NK-92 (cell line): ENCODE results near the gene SLC12A4.

Experiments used
- DNase-seq: peaks from one replicate; lab custom pipeline; 2025; ENCODE audit not compliant: unreplicated experiment; lab: John Stamatoyannopoulos, UW

Gene SLC12A4

DNA sequence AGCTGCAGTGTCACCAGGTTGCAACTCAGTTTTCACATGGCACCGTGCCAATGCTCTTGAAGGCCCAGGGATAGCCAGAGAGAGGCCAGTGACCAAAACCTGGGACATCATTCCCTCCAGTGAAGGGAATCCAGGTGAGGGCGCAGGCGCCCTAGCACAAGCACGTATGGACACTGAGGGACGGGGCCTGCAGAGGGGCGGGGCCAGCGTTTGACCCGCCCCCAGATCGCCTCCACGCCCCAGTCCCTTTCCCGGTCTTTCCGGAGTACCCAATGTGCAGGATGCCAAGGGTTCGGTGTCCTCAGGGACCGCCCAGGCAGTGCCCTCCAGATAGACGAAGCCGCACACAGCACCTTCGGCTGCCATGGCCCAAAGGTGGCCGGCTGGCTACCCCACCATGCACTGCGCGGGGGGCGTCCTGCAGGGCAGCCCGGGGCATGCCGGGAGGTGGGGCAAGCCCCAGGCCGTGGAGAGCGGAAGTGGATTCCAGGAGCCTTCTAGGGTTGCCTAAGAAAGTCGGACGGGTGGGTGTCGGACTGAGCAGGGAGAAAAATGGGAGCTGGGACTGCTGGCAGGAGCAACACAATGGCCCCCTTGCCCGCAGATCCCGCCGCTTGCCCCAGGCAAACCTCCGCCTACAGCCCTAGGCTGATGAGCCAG is 4.6 kb downstream of the SLC12A4 start:
- no peak for DNase-seq

DNA sequence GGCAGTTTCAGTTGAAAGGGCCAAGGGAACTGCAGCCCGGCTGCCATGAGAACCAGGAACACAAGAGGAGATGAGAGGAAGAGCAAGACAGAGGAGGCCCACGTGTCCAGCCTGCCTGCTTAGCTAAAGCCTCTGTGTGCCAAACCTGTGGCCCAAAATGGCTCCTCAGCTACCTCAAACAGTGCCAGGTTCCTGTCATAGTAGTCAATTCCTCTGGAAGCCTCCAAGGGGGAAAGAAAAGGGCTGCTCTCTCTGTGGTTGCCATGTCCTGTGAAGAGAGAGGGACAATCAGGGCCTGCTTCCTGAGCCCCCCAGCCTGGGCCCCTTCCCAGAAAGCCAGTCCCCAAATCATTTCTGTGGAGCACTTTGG is 5.2 kb downstream of the SLC12A4 start:
- no peak for DNase-seq

DNA sequence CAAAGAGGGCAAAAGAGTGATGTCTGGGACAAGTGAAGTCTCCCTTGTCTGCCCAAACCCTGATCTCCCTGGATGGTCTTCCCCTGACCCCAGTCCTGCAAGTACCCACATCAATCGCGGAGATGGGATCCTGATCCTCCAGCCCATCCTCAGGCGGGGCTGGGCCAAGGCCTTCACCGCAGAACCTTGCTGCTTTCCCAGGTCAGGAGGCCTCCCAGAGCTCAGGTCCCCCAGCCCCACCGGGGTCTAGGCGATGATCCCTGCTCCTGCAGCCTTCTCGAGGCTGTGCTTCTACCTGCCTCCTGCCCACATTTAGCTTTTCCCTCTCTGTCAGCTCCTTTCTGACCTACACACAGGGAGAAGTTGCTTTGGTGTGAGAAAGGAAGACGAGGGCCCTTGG is 6.3 kb downstream of the SLC12A4 start:
- no peak for DNase-seq

DNA sequence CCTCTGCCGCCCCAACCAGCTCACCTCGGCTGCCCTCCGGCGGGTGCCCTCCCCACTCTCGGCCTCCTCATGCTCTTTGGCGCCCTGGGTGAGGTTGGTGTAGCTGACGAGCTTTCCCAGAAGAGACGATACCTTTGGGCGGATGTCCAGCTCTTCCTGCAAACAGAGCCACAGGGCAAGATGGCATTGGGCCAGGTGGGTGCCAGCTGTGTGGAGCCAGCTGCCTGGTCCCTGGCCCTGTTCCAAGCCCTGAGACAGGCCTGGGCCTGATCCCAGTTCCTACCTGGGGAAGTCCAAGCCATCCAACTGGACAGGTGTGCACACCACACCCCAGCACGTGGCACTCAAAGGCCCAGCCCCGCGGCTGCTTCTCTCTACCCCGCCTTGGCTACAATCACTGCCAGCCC is 6.9 kb downstream of the SLC12A4 start:
- no peak for DNase-seq

DNA sequence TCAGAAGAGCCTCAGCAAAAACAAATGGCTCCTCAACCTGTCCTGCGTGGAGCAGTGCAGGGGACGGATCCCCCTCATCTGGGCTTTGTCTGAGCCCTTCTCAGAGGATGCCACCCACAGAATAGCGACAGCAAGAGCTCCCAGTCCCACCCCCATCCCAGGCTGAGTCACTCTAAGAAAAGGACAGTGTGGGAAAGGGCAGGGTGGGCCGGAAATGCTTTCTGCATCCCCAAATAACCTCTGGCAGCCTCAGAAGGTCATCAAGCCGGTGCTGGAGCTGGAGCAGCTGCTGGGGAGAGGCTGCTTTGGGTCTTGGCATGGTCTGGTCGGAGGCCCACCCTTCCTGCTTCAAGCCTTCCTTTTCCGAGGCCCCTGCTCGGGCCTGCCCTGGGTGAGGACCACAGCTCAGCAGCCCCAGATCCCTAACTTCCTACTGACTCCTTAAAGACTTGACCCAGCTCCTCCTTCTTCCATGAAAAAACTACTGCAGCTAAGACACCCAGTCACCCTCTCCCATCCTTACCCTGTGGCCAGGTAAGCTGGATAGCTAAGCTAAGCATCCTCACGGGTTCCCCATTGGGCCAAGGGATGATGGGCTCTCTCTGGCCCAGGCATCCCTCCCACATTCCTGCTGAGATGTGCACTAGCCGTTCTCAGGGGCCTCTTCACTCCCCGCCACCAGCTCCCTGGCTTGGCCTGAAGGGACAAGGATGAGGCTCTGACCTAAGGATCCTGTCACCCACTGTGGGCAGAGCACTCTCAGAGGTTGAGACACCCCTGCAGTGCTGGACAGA is 8.7 kb downstream of the SLC12A4 start:
- DNase-seq = no peak

DNA sequence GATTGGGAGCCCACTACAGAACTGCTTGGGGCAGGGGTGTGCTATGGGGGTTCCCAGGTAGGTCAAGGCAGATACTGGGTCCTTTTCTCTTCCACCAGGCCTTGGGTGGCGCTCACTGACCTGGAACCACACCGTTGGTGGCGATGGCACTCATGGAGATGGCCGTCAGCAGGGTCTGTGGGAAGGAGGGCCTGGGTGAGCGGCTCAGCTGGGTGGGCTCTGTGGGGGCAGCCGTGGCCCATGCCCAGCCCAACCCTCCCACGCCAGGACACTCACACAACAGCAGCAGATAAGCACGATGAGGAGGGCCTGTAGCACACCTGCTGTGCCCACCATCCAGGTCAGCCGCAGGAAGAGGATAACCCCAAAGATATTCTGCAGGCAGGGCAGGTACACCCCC is 10.8 kb downstream of the SLC12A4 start:
- DNase-seq = no peak

DNA sequence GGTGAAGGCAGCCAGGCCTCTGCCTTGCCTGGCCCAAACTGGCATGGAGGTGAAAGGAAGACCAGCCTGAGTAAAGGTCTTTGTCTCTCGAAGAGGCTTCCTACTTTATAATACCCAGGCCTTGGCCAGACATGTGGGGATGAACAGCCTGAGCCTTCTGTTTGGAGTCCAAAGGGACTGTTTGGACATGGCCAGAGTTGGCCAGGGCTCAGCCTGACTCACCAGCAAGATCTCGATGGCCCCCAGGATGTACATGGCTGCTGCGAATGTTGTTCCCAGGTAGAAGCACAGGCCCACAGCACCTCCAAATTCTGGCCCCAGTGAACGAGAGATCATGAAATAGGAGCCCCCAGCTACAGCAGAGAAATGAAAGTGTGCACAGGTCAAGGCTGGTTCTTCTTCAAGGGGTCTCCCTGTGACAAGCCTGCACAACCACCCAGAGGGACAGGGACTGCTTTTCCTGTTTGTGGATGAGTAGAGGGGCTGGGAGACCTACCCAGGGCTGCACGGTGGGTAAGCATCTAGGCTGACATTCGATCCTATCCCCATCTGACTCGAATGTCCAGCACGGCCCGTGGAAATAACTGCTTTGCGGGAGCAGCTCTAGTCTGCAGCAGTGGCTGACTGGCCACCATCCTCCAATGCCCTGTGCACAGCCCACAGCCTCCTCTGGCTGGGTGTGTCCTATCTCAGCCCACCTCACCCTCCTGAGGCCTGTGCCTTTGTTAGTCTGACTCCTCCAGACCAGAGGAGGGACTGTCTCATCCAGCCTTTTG is 13.8 kb downstream of the SLC12A4 start:
- DNase-seq = no peak

DNA sequence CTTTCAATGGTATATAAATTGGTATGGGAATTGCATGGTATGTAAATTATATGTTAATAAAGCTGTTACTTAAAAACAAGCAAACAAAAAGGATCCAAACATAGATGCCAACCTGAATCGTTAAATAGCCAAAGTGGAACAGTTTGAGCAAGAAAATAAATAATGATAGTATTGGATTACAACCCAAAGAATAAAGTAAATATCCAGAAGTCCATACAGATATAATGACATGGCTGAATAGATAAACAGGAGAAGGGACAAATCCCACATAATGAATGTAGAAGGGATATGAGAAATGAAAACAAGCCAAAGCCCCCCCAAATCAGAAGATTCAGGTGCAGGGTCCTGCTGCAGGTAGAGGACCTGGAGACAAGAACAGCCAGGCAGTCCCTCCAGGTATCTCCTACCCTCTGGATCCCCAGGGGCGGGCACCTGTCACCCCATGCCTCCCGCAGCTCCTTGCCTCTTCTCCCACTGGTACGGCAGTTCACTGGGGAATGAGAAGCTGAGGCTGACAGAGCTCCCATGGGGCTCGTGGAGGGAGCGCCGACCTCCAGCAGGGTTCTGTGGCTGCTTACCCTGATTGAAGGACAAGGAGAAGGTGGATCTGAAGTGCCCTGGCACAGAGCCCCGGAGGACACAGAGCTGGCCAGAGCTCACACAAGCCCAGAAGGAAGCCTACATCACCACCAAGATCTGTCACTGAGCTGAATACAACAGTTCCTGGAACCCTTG is 14.6 kb downstream of the SLC12A4 start:
- no peak for DNase-seq

DNA sequence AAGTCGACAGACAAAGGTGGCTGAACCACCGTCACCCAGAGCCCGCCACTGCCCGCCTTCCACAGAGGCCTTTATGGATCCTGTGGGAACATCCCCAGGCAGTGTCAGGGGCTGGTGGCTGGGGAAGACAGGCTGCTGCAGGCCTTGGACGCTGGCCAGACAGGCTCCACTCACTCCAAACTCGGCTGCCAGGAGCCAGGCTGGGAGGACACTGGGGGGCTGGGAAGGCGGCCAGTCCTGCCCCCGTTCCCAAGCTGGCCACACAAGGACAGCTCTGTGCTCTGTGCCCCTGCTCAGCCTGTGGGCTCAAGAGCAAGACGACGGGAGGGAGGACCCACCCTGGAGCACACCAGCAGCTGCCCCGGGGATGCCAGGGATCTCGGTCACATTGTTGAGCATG is 17.0 kb downstream of the SLC12A4 start:
- no peak for DNase-seq

DNA sequence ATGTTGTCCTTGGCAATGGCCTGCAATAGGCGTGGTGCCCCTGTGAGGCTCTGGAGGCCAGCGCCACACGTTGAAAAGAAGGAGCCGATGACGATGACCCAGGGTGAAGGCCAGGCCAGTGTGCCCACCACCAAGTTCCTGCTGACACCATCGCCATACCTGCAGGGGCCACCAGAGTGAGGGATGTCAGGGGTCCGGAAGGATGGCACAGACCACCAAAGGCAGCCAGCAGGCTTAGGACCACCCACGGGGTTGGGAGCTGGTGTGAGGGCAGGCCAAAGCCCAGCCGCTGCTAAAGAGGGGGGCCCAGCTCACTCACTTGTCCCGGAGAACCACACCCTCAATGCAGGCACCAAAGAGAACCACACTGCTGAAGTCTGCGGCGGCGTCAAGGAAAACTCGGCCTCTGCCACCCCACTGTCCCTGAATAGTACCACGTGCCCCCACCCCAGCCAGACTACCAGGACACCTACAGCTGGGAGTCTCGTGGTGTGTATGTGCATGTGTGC is 18.0 kb downstream of the SLC12A4 start:
- DNase-seq = no peak

DNA sequence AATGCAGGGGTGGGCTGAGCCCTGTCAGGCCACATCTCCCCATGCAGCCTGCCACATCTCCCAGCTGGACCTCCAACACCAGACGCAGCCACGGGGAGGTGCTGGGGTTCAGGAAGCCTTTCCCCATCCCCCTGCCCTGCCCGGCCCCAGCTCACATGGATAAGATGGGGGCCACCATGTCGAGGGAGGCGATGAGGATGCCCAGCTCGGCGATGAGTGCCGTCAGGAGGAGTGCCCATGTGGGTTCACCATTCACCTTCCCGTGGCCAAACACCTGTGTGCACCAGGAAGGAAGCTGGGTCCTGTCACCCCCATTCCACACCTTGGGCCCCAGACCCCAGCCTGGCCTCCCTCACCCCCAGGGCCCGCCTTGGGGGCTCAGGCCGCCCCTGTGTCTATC is 18.8 kb downstream of the SLC12A4 start:
- DNase-seq = no peak

DNA sequence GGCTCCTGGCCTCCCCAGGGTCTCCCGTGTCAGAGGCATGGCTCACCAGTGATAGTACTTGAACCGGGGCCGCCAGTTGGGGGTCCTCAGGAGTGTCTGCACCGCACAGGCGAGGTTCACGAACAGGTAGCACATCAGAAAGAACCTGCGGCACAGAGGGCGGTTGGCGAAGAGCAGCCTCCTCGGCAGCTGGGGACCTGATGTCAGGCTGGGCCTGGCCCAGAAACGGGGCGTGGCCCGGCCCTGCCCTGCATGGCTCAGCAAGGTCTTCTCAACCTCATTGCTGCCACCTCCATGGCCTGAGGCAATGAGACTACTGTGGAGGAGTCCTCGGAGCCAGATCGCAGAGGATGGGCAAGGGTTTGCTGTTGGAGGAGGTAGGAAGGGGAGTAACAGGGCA is 20.4 kb downstream of the SLC12A4 start:
- no peak for DNase-seq

DNA sequence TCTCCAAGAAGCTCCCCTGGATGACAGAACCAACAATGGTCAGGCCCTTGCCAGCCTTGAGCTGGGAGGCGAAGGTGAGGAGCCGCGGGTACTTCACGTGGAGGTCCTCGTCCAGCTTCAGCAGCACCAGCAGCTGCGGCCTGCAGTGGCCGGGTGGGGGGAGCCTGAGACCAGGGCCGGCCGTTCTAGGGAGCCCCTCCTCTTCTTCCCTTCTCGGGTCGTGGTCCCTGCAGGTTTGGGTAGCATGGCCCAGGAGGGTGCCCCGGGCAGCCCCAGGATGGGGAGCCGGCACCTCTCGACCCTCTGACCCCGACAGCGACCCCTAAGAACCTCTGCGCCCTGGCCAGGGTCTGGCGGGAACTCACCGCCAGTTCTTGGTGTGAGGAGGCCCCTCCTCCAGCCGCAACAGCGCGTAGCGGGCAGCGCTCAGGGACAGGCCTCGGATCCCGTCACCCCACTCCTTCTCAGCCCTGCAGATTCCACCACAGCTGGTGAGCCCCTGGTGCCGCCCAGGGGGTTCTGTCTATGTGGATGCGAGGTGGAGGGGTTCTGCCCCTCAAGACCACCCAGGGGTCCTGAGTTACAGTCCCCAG is 21.4 kb downstream of the SLC12A4 start:
- DNase-seq = no peak

DNA sequence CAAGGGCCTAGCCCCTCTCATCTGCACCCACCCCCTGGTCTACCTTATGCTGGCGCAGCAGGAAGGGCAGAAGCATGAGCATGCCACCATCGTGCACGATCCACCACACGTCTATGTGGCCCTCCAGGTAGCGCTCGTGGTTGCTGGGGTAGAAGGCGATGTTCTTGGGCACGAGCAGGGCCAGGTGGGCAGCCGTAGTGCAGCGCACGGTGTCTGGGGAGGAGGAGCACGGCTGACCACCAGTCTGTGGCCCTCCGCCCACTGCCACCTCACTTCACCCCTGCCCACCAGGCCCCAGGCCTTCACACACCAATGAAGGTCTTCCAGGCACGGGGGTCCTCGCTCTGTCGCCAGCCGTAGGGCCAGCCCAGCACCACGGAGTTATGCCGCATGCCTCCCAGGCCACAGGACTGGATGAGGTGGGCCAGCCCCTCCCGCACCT is 22.3 kb downstream of the SLC12A4 start:
- DNase-seq = no peak

DNA sequence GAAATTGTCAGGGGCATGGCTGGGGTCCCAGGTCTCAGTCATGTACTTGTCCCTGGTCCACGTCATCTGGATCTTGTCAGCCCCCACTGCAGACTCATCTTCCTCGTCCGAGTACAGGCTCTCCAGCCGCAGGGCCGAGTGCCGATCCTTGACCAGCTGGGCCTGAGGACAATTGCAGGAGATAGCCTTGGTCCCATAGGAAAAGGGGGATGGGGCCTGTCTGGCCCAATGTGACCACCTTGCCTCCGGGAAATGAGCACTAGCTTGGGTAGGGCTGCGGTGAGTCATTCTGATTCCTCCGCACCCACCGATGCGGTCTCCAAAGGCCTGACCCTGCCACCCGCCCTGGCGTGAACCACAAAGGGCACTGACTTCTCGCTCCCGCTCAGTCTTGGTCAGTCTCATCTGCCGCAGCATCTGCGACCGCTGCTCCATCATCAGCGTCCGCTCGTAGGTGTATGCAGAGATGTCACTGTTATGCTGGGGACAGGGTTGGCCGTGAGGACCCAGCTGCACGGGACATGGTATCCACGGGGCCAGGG is 23.0 kb downstream of the SLC12A4 start:
- no peak for DNase-seq

DNA sequence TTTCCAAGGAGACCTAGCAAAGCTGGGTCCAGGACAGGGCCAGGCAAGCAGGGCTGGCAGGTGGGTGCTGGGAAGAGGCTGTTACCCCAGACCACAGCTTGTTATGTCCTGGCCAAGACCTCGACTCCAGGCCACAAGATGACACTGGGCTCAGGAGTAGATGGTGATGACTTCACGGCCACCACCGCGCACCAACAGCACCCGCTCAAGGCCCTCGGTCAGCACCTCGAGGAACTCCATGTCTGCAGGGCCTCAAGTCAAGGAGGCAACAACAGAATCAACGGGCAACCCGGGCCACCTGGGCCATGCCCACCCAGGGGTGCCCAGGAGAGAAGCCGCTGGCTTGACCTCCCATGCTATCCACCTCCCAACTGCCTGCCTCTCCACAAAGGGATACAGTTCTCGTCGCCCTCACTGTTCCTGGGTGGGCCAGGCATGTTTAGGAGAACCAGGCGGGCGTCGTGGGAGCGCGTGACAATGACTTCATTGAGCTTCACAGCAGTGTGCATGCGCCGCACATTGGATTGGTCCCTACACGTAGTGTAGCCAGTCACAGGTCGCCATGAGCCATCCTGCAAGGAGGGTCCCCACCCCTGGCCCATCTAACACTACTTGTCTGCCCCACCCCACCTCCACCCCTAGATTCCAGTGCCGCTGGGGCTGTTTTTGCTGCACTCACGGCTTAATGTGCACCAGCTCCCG is 23.6 kb downstream of the SLC12A4 start:
- no peak for DNase-seq

DNA sequence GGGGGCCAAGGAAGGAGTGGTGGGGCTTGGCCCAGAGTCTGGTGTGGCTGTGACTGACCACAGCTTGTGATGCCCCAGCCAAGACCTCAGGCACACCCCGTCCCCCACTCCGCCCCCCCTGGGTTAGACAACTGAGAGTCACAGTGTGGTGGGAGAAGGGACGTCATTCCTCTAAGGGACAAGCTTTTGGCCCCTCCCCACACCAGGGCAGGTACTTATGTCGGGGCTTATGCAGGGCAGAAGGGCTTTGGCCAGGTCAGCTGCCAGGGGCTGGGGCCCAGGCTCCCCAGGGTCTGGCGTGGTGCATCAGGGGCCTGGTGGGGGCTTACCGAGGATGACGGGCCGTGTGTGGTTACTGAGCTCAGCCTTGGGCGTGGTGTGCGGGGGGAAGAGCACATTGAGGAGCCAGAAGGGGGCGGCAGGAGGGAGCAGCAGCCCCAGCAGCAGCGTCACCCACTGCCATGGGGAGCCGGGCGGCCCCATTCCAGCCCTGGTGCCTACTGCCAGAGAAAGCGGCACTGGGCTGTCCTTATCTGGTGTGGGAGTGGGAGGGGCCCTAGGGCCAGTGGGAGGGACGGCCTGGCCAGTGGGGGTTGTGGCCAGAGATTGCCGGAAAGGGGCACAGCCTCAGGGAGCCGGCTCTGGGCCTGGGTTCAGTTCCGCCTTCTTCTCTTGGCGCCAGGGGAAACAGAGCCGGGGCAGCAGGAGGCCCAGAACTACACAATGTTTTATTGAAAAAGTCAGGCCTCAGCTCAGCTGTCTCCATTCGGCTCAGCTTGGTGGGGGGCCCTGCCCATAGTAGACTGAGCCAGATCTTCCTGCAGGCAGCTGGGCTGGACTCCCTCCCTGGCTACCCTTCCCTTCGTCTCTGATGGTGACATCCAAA is 24.6 kb downstream of the SLC12A4 start, which contains the start of gene LCAT:
Gene LCAT, minus strand, starts transcription at position 502 of the 886 bp plus-strand sequence. Its CDS starts 19 bp downstream, at position 483.
- no peak for DNase-seq

DNA sequence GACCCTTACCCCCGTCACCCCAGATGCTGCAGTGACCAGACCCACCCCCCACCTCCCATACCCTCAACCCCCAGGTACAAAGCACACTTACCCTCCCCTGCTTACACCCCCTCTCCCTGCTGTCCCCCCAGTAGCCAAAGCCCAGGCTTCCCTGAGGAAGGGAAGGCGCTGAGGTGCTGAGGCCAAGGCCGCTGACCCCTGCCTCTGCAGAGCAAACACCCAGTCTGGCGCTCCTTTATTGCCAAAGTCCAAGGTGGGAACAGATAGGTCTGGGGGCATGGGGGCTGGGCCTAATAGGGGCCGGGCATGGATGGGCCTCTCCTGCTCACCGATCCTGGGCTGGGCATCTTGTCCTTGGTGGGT is 25.2 kb downstream of the SLC12A4 start:
- no peak for DNase-seq
